Stimulated activated CD4-positive, alpha-beta T cell treated with anti-CD3 and anti-CD28 coated beads, Interleukin-1b, Interleukin-23, amount 100 ng/mL, for 4 hours (primary cell): ENCODE measurements around the gene TBC1D16.
"Not testable (repeated sequence)": the region's sequence is repeated elsewhere in the genome, so short reads cannot be mapped to it uniquely, and the experiment has no call there.

Experiments used
- DNase-seq, 2 donors: peaks; one replicate each; pipeline ENCODE4 v3.0.0-alpha.2; 2020; ENCODE audit warnings: low read depth in 2 of 2

TBC1D16 gene

GRCh38 chr17:79916506-79916905 lies 119.2 kb downstream of the TBC1D16 start:
- DNase-seq: no peak

GRCh38 chr17:79915850-79916430 lies 119.7 kb downstream of the TBC1D16 start:
- DNase-seq: peak in 1 of 2 donors; percentile 9

- no peak for DNase-seq
Observed at GRCh38 chr17:79914813-79915740, 120.6 kb downstream of the TBC1D16 start.

- DNase-seq: no peak
Observed at GRCh38 chr17:79913896-79914812, 121.5 kb downstream of the TBC1D16 start.

GRCh38 chr17:79913451-79913850 lies 122.2 kb downstream of the TBC1D16 start:
- no peak for DNase-seq

GRCh38 chr17:79912552-79913330 lies 122.9 kb downstream of the TBC1D16 start:
- no peak for DNase-seq

- DNase-seq: no peak
Observed at GRCh38 chr17:79911430-79912399, 124.0 kb downstream of the TBC1D16 start.

GRCh38 chr17:79910985-79911361 lies 124.7 kb downstream of the TBC1D16 start:
- no peak for DNase-seq

- DNase-seq: no peak
Observed at GRCh38 chr17:79909121-79909520, 126.6 kb downstream of the TBC1D16 start.

GRCh38 chr17:79907850-79908249 lies 127.8 kb downstream of the TBC1D16 start:
- DNase-seq: no peak

- DNase-seq: no peak
Observed at GRCh38 chr17:79907217-79907715, 128.4 kb downstream of the TBC1D16 start.

- DNase-seq: no peak
Observed at GRCh38 chr17:79905832-79906231, 129.8 kb downstream of the TBC1D16 start.

- no peak for DNase-seq
Observed at GRCh38 chr17:79904865-79905264, 130.8 kb downstream of the TBC1D16 start.

- DNase-seq: no peak
Observed at GRCh38 chr17:79902146-79902791, 133.4 kb downstream of the TBC1D16 start.

GRCh38 chr17:79901131-79901530 lies 134.5 kb downstream of the TBC1D16 start:
- DNase-seq: no peak

- DNase-seq: no peak
Observed at GRCh38 chr17:79899584-79899983, 136.1 kb downstream of the TBC1D16 start.

- DNase-seq: no peak
Observed at GRCh38 chr17:79897243-79898063, 138.2 kb downstream of the TBC1D16 start.

- not testable (repeated sequence) for DNase-seq
Observed at GRCh38 chr17:79893457-79893856, 142.2 kb downstream of the TBC1D16 start.
